ENCODE results near the gene GALNT10. TPM values are rescaled to one million over a fixed set of nuclear protein-coding genes. Genes with fewer than 3 reads are reported as not detected.

The GALNT10 gene
- total RNA-seq, 1 donor from 2014 or later = 10.2 TPM

- TF ChIP-seq EZH2phosphoT487 (IDR thresholded peaks at IDR 0.05) (no peak), EZH2 (IDR thresholded peaks at IDR 0.05) (no peak), CTCF (IDR thresholded peaks at IDR 0.05) (no peak)
- H3K4me1 Mint-ChIP-seq = peaks cover 82% of the 10 kb centered on the region
- Histone ChIP-seq H3K79me2 (ENCODE audit: low read depth) (peaks cover 4% of the 10 kb centered on the region), H3K4me2 (no peak overlapping the region), H2AFZ (replicated peaks) (no peak overlapping the region), H4K20me1 (ENCODE audit: low read depth) (peaks cover 14% of the 10 kb centered on the region), H3K27ac (no peak overlapping the region), H3K36me3 (no peaks in the 10 kb centered on the region), H3K4me3 (no peak overlapping the region), H3K4me1 (peaks cover 37% of the 10 kb centered on the region), H3F3A (ENCODE audit: low read depth) (peaks cover 29% of the 10 kb centered on the region), H3K9me3 (ENCODE audit: low read depth) (no peaks in the 10 kb centered on the region), H3K9ac (no peak overlapping the region), H3K27me3 (peaks cover 28% of the 10 kb centered on the region)
- peaks cover 4% of the 10 kb centered on the region for H3K27me3 Mint-ChIP-seq (ENCODE audit: insufficient read depth, low read depth)
- H3K27ac Mint-ChIP-seq = no peak overlapping the region
- no peaks in the 10 kb centered on the region for H3K9me3 Mint-ChIP-seq
- DNase-seq (ENCODE audit: low spot score) = no peak
- H3K4me3 Mint-ChIP-seq = no peak overlapping the region
- H3K36me3 Mint-ChIP-seq = peaks cover 12% of the 10 kb centered on the region
Observed at GRCh38 chr5:154196281-154196680, 5.7 kb downstream of the GALNT10 start.

GRCh38 chr5:154196955-154197652 lies 6.6 kb downstream of the GALNT10 start:
- H3K9me3 Mint-ChIP-seq = no peaks in the 10 kb centered on the region
- H3K9ac ChIP-seq = no peak overlapping the region

GRCh38 chr5:154197801-154198491 lies 7.4 kb downstream of the GALNT10 start:
- H3K27ac Mint-ChIP-seq = no peak overlapping the region
- Histone ChIP-seq H3K9ac (no peak overlapping the region), H3F3A (ENCODE audit: low read depth) (peaks cover 14% of the 10 kb centered on the region), H3K27ac (no peak overlapping the region), H3K4me1 (peaks cover 32% of the 10 kb centered on the region), H2AFZ (replicated peaks) (no peak overlapping the region), H3K9me3 (ENCODE audit: low read depth) (no peaks in the 10 kb centered on the region), H3K4me3 (no peak overlapping the region), H3K79me2 (ENCODE audit: low read depth) (no peaks in the 10 kb centered on the region), H3K4me2 (no peak overlapping the region), H4K20me1 (ENCODE audit: low read depth) (no peaks in the 10 kb centered on the region), H3K36me3 (no peaks in the 10 kb centered on the region), H3K27me3 (peaks cover 12% of the 10 kb centered on the region)
- H3K4me1 Mint-ChIP-seq = peaks cover 66% of the 10 kb centered on the region
- no peak overlapping the region for H3K4me3 Mint-ChIP-seq
- TF ChIP-seq EZH2 (IDR thresholded peaks at IDR 0.05) (no peak), CTCF (IDR thresholded peaks at IDR 0.05) (no peak), EZH2phosphoT487 (IDR thresholded peaks at IDR 0.05) (no peak)
- H3K27me3 Mint-ChIP-seq (ENCODE audit: insufficient read depth, low read depth) = peaks cover 4% of the 10 kb centered on the region
- H3K36me3 Mint-ChIP-seq = peaks cover 12% of the 10 kb centered on the region
- H3K9me3 Mint-ChIP-seq = no peaks in the 10 kb centered on the region
- no peak for DNase-seq (ENCODE audit: low spot score)

More at GRCh38 chr5:154196955-154197652, 6.6 kb downstream of the GALNT10 start:
- TF ChIP-seq CTCF (IDR thresholded peaks at IDR 0.05) = peak; percentile 47
- TF ChIP-seq EZH2 (IDR thresholded peaks at IDR 0.05) = no peak
- Histone ChIP-seq H3K27ac (no peak overlapping the region), H3K36me3 (no peaks in the 10 kb centered on the region), H3K27me3 (peaks cover 19% of the 10 kb centered on the region), H3K4me1 (peaks cover 30% of the 10 kb centered on the region), H2AFZ (replicated peaks) (no peak overlapping the region), H3K4me3 (no peak overlapping the region), H3K4me2 (no peak overlapping the region), H3K9me3 (ENCODE audit: low read depth) (no peaks in the 10 kb centered on the region), H4K20me1 (ENCODE audit: low read depth) (peaks cover 7% of the 10 kb centered on the region), H3F3A (ENCODE audit: low read depth) (peaks cover 23% of the 10 kb centered on the region), H3K79me2 (ENCODE audit: low read depth) (peaks cover 4% of the 10 kb centered on the region)
- H3K4me1 Mint-ChIP-seq = peaks cover 74% of the 10 kb centered on the region
- peaks cover 4% of the 10 kb centered on the region for H3K27me3 Mint-ChIP-seq (ENCODE audit: insufficient read depth, low read depth)
- H3K27ac Mint-ChIP-seq = peak overlapping the region; percentile 86
- H3K4me3 Mint-ChIP-seq = no peak overlapping the region
- H3K36me3 Mint-ChIP-seq = peaks cover 12% of the 10 kb centered on the region
- peak; percentile 43 for DNase-seq (ENCODE audit: low spot score)
